Effector memory CD4-positive, alpha-beta T cell (primary cell): ENCODE measurements around the gene PDCD2L.
A peak's percentile ranks its signal among the peaks of the same experiment; 100 is the strongest.

Experiments
- DNase-seq, 3 donors: peaks; one replicate each; pipeline ENCODE4 v3.0.0-alpha.2; 2020
- H3K27ac ChIP-seq: 2 replicates; pipeline ENCODE4 v1.7.0; 2013; ENCODE audit warnings: mild to moderate bottlenecking, low read length, moderate library complexity; ENCODE audit not compliant: insufficient read depth, poor library complexity, severe bottlenecking
- H3K27me3 ChIP-seq: replicated peaks from 2 replicates; pipeline ENCODE4 v1.7.0; 2013; ENCODE audit warnings: mild to moderate bottlenecking, low read length; ENCODE audit not compliant: insufficient read depth, control insufficient read depth, poor library complexity, severe bottlenecking
- H3K36me3 ChIP-seq: 2 replicates; pipeline ENCODE4 v1.7.0; 2013; ENCODE audit warnings: mild to moderate bottlenecking, low read length, moderate library complexity; ENCODE audit not compliant: control insufficient read depth, insufficient read depth
- H3K4me1 ChIP-seq: 2 replicates; pipeline ENCODE4 v1.7.0; 2013; ENCODE audit warnings: low read length, mild to moderate bottlenecking; ENCODE audit not compliant: control insufficient read depth, insufficient read depth, poor library complexity, severe bottlenecking
- H3K4me3 ChIP-seq: 2 replicates; pipeline ENCODE4 v1.7.0; 2013; ENCODE audit warnings: low read length, low read depth, mild to moderate bottlenecking; ENCODE audit not compliant: insufficient read depth, poor library complexity, severe bottlenecking
- H3K9me3 ChIP-seq: 2 replicates; pipeline ENCODE4 v1.7.0; 2013; ENCODE audit warnings: mild to moderate bottlenecking, low read length, moderate library complexity; ENCODE audit not compliant: control insufficient read depth
- total RNA-seq, 3 donors: gene quantifications; one replicate each; lab custom pipeline; 2026; lab: John Stamatoyannopoulos, UW

The PDCD2L gene
- 1.4 to 2.5 (median 2.0) reads per million in 3 donors for total RNA-seq

DNA sequence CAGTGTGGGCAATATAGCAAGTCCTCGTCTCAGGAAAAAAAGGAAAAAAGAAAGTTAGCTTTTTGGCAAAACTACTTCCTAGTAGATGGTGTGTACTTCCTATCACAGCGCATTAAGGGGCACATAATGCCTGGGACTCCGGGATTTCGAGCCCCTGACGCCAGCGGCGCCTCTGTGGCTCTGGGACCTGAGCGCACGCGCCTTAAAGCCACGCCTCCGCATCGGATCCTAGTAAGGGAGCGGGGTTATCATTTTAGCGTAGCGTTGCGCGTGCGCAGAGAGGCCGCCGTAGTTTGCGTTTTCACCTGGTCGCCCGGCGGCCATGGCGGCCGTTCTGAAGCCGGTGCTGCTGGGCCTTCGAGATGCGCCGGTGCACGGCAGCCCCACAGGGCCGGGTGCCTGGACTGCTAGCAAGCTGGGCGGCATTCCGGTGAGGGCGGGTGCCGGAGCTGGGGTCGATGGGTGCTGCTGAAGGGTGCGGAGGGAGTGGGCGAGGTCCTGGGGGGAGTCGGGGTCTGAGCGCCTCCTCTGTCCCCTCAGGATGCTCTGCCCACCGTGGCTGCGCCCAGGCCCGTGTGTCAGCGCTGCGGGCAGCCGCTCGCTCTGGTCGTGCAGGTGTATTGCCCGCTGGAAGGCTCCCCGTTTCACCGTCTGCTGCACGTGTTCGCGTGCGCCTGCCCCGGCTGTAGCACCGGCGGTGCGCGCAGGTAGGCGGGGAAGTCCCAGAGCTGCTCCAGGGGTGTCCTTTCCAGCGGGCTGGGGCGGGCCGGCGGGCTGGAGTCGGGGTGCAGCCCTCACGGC lies at the start of gene PDCD2L:
TSS of gene PDCD2L (plus strand) at position 291 of the 801 bp plus-strand sequence. CDS start at position 323, 32 bp downstream.
- Histone ChIP-seq H3K27ac (peak within 1 kb of the TSS; percentile 80), H3K36me3 (peaks cover 10% of the 10 kb centered on the region), H3K9me3 (no peaks in the 10 kb centered on the region), H3K4me1 (peaks cover 3% of the 10 kb centered on the region), H3K4me3 (peak within 1 kb of the TSS; percentile 99), H3K27me3 (no peaks in the 10 kb centered on the region)
- DNase-seq = peak; percentile 82 to 90 (median 82)

DNA sequence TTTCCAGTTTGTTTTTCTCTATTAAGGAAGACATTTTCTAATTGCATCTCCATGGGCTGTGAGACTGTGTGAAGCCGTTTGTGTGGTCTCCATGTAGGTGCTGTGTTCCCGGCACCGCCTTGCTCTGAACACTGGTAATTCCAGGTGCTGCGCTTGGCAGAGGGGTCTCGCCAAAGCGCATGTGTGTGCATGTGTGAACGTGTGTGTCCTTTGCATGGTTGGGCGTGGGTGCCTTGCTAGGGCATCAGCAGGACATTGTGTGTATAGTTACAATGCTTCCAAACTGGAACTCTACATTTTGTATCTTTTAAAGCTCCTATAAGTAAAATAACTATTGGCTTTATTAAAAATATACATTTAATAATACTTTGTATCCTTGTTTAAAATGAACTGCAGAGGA lies 49.0 kb upstream of the PDCD2L start:
- Histone ChIP-seq H3K36me3 (peaks cover 25% of the 10 kb centered on the region), H3K27ac (no peak overlapping the region), H3K9me3 (no peaks in the 10 kb centered on the region), H3K27me3 (no peaks in the 10 kb centered on the region), H3K4me3 (no peak overlapping the region), H3K4me1 (peaks cover 24% of the 10 kb centered on the region)
- no peak for DNase-seq

DNA sequence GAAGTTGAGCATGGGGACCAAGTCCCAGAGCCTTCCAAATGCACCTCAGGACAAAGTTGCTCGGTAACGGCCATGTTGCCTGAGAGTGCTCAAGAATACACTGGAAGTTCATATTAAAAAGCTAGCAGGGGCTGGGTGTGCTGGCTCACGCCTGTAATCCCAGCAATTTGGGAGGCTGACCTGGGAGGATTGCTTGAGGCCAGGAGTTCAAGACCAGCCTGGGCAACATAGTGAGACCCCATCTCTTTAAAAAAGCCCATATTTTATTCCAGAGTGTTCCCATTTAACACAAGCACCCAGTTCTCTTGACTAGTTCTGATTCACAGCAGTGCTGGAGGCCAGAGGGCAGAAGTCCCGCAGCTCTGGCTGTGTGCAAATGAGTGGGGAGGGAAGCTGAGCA lies 47.3 kb upstream of the PDCD2L start:
- Histone ChIP-seq H3K27ac (no peak overlapping the region), H3K4me3 (no peak overlapping the region), H3K27me3 (no peaks in the 10 kb centered on the region), H3K4me1 (peaks cover 12% of the 10 kb centered on the region), H3K9me3 (no peaks in the 10 kb centered on the region), H3K36me3 (peaks cover 22% of the 10 kb centered on the region)
- no peak for DNase-seq

DNA sequence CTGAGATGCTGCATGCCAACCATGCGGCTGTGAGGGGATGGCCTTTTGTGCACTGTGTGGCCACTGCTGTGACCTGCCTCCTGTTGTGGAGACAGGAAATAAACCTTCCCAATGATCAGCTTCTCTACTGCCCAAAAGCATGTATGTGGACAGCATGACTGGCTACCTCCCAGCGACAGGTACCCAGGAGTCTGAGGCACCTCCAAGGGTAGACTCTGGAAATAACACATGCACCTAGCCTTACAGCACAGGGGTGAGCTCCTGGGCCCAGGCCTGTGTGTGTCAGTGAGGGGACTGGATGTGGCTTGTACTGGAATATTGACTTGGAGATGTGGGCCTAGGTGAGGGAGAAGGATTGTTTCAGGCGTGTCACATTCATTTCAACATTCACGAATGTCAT lies 46.8 kb upstream of the PDCD2L start:
- H3K36me3 ChIP-seq = peaks cover 20% of the 10 kb centered on the region
- no peaks in the 10 kb centered on the region for H3K9me3 ChIP-seq
- H3K27ac ChIP-seq = no peak overlapping the region
- DNase-seq = no peak
- no peaks in the 10 kb centered on the region for H3K27me3 ChIP-seq
- no peak overlapping the region for H3K4me3 ChIP-seq
- H3K4me1 ChIP-seq = peaks cover 11% of the 10 kb centered on the region

DNA sequence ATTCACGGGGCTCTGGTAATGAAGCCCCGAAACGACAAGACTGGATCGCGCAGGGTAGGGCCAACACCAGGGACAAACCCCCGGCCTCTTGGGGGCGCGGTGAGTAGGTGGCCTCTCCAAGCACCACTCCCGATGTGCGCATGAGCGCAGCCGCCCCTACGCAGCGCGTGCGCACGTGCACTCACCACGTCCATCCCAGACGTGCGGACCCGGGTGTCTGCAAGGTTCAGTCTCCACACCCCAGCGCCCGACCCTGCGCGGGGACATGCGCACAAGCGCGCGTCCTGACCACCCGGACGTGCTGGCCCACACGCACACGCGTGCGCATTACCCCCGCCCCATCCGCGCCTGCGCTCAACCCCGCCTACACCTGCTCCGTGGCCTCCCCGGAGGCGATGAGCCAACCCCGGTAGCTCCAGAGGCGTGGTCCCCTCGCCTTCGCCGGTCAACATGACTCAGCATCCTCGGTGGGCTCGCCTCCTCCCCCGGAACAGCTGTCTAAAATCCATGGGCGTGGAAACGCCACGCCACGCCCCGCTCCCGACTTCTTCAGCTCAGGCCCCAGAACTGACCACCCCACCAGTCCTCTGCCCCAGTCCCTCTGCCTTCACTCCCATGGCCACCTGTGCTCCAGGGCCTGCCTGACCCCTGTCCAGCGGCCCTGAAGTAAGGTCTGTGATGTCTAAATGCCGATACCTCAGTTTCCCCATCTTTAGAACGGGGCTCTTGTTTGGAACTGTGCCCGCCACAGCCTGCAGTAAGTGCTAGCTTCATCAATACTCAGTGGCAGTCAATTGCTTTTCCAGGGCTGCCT lies 44.9 kb upstream of the PDCD2L start:
- H3K9me3 ChIP-seq = no peaks in the 10 kb centered on the region
- H3K36me3 ChIP-seq = peaks cover 7% of the 10 kb centered on the region
- H3K4me1 ChIP-seq = peaks cover 11% of the 10 kb centered on the region
- peak overlapping the region; percentile 47 for H3K27ac ChIP-seq
- no peaks in the 10 kb centered on the region for H3K27me3 ChIP-seq
- DNase-seq = peak; percentile 87 to 90 (median 89)
- H3K4me3 ChIP-seq = peak overlapping the region; percentile 52

- Histone ChIP-seq H3K9me3 (no peaks in the 10 kb centered on the region), H3K27me3 (no peaks in the 10 kb centered on the region), H3K4me1 (peaks cover 15% of the 10 kb centered on the region), H3K27ac (peak overlapping the region; percentile 47), H3K36me3 (peaks cover 3% of the 10 kb centered on the region), H3K4me3 (no peak overlapping the region)
- no peak for DNase-seq
These were observed 44.3 kb upstream of the PDCD2L start for GRCh38 chr19:34359954-34360315.

DNA sequence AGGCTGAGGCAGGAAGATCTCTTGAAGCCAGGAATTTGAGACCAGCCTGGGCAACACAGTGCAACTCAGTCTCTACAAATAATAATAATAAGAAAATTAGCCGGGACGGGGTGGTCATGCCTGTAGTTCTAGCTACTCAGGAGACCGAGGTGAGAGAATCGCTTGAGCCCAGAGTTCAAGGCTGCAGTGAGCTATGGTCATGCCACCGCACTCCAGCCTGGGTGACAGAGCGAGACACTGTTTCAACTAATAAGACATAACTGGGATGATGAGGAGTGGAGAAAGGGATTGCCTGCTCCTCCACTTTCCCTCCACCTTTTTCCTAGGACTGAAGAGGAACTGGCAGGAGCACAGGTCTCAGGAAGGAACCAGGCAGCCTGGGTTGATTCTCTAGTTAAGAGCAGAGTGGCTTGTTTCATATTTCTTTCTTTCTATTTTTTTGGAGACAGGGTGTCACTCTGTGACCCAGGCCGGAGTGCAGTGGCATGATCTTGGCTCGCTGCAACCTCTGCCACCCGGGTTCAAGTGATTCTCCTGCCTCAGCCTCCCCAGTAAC lies 43.8 kb upstream of the PDCD2L start:
- no peaks in the 10 kb centered on the region for H3K9me3 ChIP-seq
- H3K4me1 ChIP-seq = peaks cover 15% of the 10 kb centered on the region
- no peaks in the 10 kb centered on the region for H3K27me3 ChIP-seq
- H3K4me3 ChIP-seq = no peak overlapping the region
- no peaks in the 10 kb centered on the region for H3K36me3 ChIP-seq
- H3K27ac ChIP-seq = no peak overlapping the region
- no peak for DNase-seq

DNA sequence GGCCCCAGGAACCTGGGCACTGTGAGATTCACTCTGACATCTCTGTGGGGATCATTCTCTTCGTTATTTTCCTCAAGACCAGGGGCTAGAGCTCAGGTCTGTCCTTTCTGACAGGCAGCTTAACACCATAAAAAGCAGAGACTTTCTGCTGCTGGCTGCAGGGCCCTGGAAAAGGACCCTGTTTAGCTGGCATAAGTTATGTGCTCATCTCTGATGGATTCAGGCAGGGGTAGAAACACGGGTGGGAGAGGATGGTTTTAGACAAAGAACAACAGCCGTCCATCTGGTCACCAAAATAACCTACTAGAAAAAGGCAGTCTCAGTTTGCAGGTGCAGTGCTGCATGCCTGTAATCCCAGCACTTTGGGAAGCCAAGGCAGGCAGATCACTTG lies 41.5 kb upstream of the PDCD2L start:
- H3K27ac ChIP-seq = no peak overlapping the region
- H3K9me3 ChIP-seq = no peaks in the 10 kb centered on the region
- H3K36me3 ChIP-seq = peaks cover 9% of the 10 kb centered on the region
- H3K4me3 ChIP-seq = no peak overlapping the region
- DNase-seq = no peak
- no peaks in the 10 kb centered on the region for H3K27me3 ChIP-seq
- peaks cover 29% of the 10 kb centered on the region for H3K4me1 ChIP-seq

DNA sequence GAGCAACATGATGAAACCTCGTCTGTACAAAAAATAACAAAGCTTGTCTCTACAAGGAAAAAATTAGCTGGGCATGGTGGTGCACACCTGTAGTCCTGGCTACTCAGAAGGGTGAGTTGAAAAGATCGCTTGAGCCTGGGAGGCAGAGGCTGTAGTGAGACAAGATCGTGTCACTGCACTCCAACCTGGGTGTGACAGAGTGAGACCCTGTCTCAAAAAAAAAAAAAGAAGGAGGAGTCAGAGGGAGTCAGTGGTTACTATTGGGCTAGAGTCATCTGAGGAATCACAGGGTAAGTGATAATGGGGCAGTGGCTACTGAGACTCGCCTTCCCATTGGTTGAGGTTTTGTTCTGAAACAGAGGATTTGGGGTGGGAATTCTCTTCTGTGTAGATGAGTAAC lies 41.1 kb upstream of the PDCD2L start:
- no peak overlapping the region for H3K4me3 ChIP-seq
- H3K27ac ChIP-seq = no peak overlapping the region
- DNase-seq = no peak
- no peaks in the 10 kb centered on the region for H3K9me3 ChIP-seq
- no peaks in the 10 kb centered on the region for H3K27me3 ChIP-seq
- peaks cover 10% of the 10 kb centered on the region for H3K36me3 ChIP-seq
- H3K4me1 ChIP-seq = peaks cover 29% of the 10 kb centered on the region

DNA sequence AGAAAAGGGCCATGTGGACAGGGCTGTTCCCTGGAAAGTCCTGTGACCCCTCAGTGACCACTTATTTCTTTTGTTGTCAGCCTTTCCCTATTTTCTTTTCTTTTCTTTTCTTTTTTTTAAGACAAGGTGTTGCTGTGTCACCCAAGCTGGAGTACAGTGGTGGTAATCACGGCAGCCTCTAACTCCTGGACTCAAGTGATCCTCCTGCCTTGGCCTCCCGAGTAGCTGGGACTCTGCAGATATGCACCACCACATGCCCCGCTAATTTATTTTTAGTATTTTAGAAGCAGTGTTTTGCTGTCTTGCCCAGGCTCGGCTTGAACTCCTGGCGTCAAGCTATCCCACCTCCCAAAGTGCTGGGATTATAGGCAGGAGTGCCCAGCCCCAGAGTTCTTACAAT lies 40.3 kb upstream of the PDCD2L start:
- no peak for DNase-seq
- H3K27me3 ChIP-seq = no peaks in the 10 kb centered on the region
- H3K9me3 ChIP-seq = no peaks in the 10 kb centered on the region
- no peak overlapping the region for H3K4me3 ChIP-seq
- H3K4me1 ChIP-seq = peaks cover 24% of the 10 kb centered on the region
- H3K36me3 ChIP-seq = peaks cover 18% of the 10 kb centered on the region
- no peak overlapping the region for H3K27ac ChIP-seq
